ENCODE data around the gene UQCC3. TPM values are rescaled to one million over a fixed set of nuclear protein-coding genes. Genes with fewer than 3 reads are reported as not detected.

UQCC3 gene
- total and polyA plus RNA-seq, 10 of the 15 experiments (the other 5 are each of a cell fraction or from before 2014, with no cell fraction given): 1.3 to 20.5 (median 8.2) TPM

- TF ChIP-seq USF2 (IDR thresholded peaks at IDR 0.05; ENCODE audit: borderline replicate concordance, low read depth, low read length): peak; percentile 96
- TF ChIP-seq CUX1 (IDR thresholded peaks at IDR 0.05; ENCODE audit: insufficient replicate concordance, low read depth, low read length): no peak
- TF ChIP-seq USF1 (IDR thresholded peaks at IDR 0.05; ENCODE audit: borderline replicate concordance, extremely low read length, insufficient read depth, low read depth, low read length): peak; percentile 98
- peak; percentile 92 for TF ChIP-seq ZBTB40 (IDR thresholded peaks at IDR 0.05; ENCODE audit: borderline replicate concordance)
- no peak for TF ChIP-seq HDAC2 (IDR thresholded peaks at IDR 0.05)
- peak; percentile 32; the same call in 1 of the 2 replicates for TF ChIP-seq MTA2 (IDR thresholded peaks at IDR 0.05; ENCODE audit: low read depth)
- no peak for TF ChIP-seq RFX5 (IDR thresholded peaks at IDR 0.05; ENCODE audit: low read depth, low read length)
- TF ChIP-seq ASH2L (IDR thresholded peaks at IDR 0.05; ENCODE audit: borderline replicate concordance, low read depth): 0 out of 2 replicates have a peak, but pooled peaks have one; percentile 68
- TF ChIP-seq ZNF592 (IDR thresholded peaks at IDR 0.05): no peak
- peak; percentile 75; the same call in 1 of the 2 replicates for TF ChIP-seq CREM (IDR thresholded peaks at IDR 0.05; ENCODE audit: low read depth)
- no peak for TF ChIP-seq ZNF24 (IDR thresholded peaks at IDR 0.05)
- peak; percentile 55; the same call in 1 of the 2 replicates for TF ChIP-seq BACH1 (IDR thresholded peaks at IDR 0.05; ENCODE audit: borderline replicate concordance)
Measured at GRCh38 chr11:62678770-62679696, 7.6 kb downstream of the UQCC3 start, which contains the start of gene UBXN1 (continued).
